NCI-H1092 (cell line): Measurements from ENCODE around the gene NRARP.
A peak's percentile ranks its signal among the peaks of the same experiment; 100 is the strongest.

Experiments used
- DNase-seq: peaks from one replicate; lab custom pipeline; 2025; lab: John Stamatoyannopoulos, UW

NRARP gene

GRCh38 chr9:137297966-137298365 is 4.1 kb downstream of the NRARP start:
- no peak for DNase-seq

GRCh38 chr9:137296670-137297664 is 5.1 kb downstream of the NRARP start:
- no peak for DNase-seq

GRCh38 chr9:137295849-137296669 is 6.0 kb downstream of the NRARP start:
- no peak for DNase-seq

- DNase-seq: no peak
Measured at GRCh38 chr9:137295238-137295811, 6.7 kb downstream of the NRARP start.

GRCh38 chr9:137294681-137295237 is 7.3 kb downstream of the NRARP start:
- no peak for DNase-seq

- no peak for DNase-seq
Measured at GRCh38 chr9:137294091-137294680, 7.9 kb downstream of the NRARP start.

- DNase-seq: no peak
Measured at GRCh38 chr9:137293482-137294090, 8.5 kb downstream of the NRARP start.

GRCh38 chr9:137293094-137293481 is 9.0 kb downstream of the NRARP start:
- no peak for DNase-seq

GRCh38 chr9:137286975-137287383 is 15.1 kb downstream of the NRARP start:
- peak; percentile 46 for DNase-seq

- DNase-seq: no peak
Measured at GRCh38 chr9:137281345-137282116, 20.5 kb downstream of the NRARP start.

GRCh38 chr9:137280474-137281344 is 21.4 kb downstream of the NRARP start:
- no peak for DNase-seq

GRCh38 chr9:137279741-137280473 is 22.2 kb downstream of the NRARP start:
- DNase-seq: no peak

GRCh38 chr9:137278721-137279711 is 23.1 kb downstream of the NRARP start:
- no peak for DNase-seq

GRCh38 chr9:137278061-137278701 is 23.9 kb downstream of the NRARP start:
- DNase-seq: no peak

- DNase-seq: no peak
Measured at GRCh38 chr9:137277329-137278041, 24.6 kb downstream of the NRARP start, which contains the start of gene TOR4A. Gene TOR4A (plus strand): TSS chr9:137277726. CDS start chr9:137278690, 964 bp downstream.
